Fibroblast of skin of left quadriceps (primary cell): ENCODE data around the gene OTUD7B.

ENCODE experiments used
- DNase-seq, 2 experiments: peaks; one replicate each; pipeline ENCODE4 v3.0.0-alpha.2; 2013; ENCODE audit warnings: low read depth in 2 of 2

Gene OTUD7B

DNA sequence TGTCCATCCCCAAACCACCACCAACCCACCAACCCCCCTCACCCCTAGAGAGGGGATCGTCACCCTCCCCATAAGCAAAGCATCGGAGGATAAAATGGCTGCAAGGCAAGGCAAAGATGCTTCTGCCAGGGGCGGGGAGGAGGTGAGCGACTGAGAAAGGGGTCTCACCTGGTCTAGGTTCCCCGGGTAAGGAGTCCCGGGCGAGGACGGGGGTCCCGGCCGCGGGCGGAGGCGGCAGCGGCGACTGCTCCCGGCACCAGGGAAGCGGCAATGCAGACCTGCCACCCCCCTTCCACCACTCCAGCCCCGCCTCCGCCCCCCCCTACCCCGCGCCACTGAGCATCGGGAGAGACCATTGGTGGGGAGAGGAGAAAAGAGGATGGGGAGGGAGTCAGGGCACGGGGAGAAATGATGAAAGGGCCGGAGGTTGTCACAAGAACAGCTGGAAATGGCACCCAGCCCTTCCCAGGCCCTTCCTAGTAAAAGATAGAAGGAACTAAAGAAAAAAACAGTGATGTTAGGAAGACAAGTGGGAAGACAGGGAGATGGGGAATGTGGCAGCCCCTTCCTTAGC is 92.9 kb downstream of the OTUD7B start, which contains the start of gene SV2A:
Gene SV2A (minus strand): TSS at position 274 of the 574 bp plus-strand sequence. CDS start 4,004 bp downstream, outside the sequence.
- DNase-seq = peak in 1 of 2 experiments; percentile 39

DNA sequence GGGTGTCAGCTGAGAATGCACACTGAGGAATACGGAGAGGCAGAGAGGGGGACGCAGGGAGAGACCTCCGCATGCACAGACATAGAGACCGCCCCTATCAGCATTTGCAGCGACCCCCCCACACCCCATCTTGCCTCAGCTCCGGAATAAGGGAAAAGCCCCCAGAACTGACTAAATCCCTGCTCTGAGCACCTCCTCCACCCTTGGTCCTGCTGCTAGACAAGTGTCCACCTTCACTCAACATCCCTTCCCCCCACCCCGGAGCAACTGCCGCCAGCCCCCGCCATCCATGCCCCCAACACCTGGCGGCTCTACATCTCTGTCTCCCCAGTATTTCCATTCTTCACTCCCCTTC is 93.7 kb downstream of the OTUD7B start:
- DNase-seq = no peak

- DNase-seq = no peak
Measured at GRCh38 chr1:149916193-149916897, 94.2 kb downstream of the OTUD7B start.

- no peak for DNase-seq
Measured at GRCh38 chr1:149915429-149916192, 94.9 kb downstream of the OTUD7B start.

- DNase-seq = no peak
Measured at GRCh38 chr1:149914545-149914944, 96.0 kb downstream of the OTUD7B start.

DNA sequence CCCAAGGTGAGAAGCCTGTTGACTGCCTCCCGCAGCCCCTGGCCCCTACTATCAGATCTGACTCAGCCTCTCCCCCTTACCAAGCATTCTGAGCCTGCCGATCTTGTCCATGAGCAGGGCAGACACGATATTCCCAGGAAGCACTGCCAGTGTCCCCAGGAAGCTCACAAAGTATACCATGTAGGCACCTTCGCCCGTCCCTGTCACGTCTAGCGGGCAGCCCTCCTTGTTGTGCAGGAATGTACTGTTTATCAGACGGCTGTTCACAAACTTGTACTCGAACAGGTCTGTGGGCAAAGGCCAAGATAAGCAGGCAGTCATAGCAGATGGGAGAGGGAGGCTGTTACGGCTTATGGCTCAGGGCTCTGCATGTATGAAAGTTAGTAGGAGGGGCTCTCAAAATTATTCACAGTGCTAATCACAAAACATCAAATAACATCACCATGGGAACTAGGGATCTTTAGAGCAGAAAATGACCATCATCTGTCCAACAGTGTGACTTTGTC is 103.9 kb downstream of the OTUD7B start:
- DNase-seq = no peak

DNA sequence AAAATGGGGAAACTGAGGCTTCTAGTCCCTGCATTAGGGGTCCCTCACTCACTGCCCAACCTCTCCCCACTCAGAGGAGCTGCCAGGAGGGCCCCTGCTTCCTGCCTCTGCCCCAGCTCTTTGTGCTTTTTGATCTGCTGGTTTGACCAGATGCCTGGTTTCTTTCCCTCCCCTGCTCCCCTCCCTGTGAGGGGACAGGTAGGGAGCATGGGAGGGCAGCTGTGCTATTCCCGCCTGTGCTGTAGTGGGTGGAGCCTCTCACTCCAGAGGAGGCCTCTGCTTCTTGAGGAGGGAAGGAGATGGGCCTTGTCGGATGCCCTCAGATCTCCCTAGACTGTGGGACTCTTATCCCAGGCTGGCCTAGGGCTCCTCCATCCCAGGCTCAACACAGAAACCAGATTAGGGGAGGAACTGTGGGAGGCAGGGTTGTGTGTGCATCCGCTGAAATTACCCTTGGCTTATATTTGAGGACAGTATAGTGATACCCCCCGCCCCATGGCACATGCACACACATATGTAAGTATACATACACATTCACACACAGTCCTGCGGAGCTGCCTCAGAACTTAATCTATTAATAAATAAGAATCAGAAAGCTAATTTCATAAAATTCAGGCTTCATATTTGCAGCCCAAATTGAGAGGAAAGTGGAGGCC is 106.6 kb downstream of the OTUD7B start:
- DNase-seq = no peak

- peak; percentile 76 to 79 for DNase-seq
Measured at GRCh38 chr1:149899460-149900284, 110.9 kb downstream of the OTUD7B start, which contains the start of gene BOLA1. TSS of gene BOLA1 (plus strand) at chr1:149899568. CDS start at chr1:149900060, 492 bp downstream.

DNA sequence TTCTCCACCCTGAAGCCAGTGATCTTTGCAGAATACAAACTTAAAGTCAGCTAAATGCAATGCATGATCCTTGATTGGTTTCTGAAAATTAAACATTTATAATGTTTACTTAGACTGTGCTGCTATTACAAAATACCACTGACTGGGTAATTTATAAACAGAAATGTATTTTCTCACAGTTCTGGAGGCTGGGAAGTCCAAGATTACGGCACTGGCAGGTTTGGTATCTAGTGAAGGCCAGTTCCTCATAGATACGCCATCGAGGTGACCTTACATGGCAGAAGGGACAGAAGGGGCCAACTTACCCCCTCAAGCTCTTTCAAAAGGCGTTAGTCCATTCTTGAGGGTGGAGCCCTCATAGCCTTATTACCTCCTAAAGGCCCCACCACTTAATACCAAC is 114.0 kb downstream of the OTUD7B start:
- no peak for DNase-seq

DNA sequence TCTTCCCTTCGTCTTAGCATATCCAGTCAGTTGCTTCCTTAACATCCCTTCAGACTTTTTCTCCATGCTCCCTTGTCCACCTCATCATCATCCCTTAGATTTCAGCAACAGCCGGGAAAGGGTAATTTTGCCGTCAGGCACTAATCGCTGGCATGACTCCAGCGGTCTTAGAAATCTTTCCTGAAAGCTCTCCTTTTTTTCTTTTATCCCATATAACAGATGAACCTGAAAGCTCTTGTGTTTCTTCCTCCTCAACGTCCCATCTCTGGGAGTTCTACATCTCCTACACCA is 121.6 kb downstream of the OTUD7B start:
- no peak for DNase-seq

DNA sequence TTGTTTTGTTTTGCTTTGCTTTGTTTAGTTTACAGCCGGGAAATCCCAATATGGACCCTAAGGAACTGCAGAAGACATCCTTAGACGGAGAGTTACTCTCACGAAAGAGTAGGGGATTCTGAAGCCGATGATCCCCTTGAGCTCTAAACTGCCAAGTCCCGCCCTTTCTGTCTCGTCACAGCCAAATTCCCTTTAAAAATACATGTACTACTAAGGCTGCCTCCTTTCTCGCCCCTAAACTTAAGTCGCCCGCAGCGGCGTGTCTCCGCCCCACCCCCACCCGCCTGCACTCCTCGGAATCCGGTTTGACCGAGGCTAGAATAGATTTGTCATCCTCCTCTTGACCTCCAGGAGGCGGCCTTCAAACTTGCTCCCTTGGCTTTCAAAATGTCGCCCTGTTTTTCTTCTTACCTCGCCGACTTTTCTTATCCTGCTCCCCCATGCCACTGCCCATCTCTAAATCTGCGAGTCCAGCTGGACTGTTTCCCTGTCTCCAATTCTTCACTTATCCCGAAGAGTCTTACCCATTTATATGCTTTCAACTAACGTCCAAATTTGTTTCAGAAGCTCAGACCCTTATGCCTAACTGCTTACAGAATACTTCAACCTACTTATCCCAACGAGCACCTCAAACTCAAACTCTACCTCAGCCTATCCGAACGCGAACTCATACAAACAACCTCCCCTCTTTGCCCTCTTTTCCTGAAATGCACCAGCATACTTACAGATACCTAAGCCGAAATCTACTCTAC is 122.1 kb downstream of the OTUD7B start:
- DNase-seq = peak; percentile 78 to 79
